HepG2 (cell line): ENCODE measurements around the gene GRIN3B. TPM values are rescaled to one million over a fixed set of nuclear protein-coding genes. Genes with fewer than 3 reads are reported as not detected.

Experiments
- BCL3 ChIP-seq: sonication (generic); formaldehyde crosslinking; IDR thresholded peaks from 2 replicates; pipeline ENCODE4 v1.5.1; 2020; ENCODE audit warnings: mild to moderate bottlenecking, missing genetic modification reagents, moderate library complexity
- CEBPG ChIP-seq: IDR thresholded peaks from 2 replicates; pipeline ENCODE4 v1.6.1; 2016
- CERS6 ChIP-seq: sonication (generic); formaldehyde crosslinking; IDR thresholded peaks from 2 replicates; pipeline ENCODE4 v1.5.0; 2020; ENCODE audit warnings: missing genetic modification reagents
- FOXP4 ChIP-seq: sonication (generic); formaldehyde crosslinking; IDR thresholded peaks from 2 replicates; pipeline ENCODE4 v1.4.0; 2020; ENCODE audit warnings: missing genetic modification reagents
- HMG20A ChIP-seq: IDR thresholded peaks from 2 replicates; pipeline ENCODE4 v1.6.1; 2016; ENCODE audit warnings: borderline replicate concordance
- KDM4B ChIP-seq: sonication (generic); formaldehyde crosslinking; IDR thresholded peaks from 2 replicates; pipeline ENCODE4 v1.4.0; 2020; ENCODE audit warnings: missing genetic modification reagents
- MAFG ChIP-seq: sonication (generic); formaldehyde crosslinking; IDR thresholded peaks from 2 replicates; pipeline ENCODE4 v1.5.1; 2020; ENCODE audit warnings: mild to moderate bottlenecking, missing genetic modification reagents
- MIER2 ChIP-seq: IDR thresholded peaks from 2 replicates; pipeline ENCODE4 v1.6.1; 2016; ENCODE audit warnings: missing biosample characterization, missing genetic modification reagents
- MTA3 ChIP-seq: sonication (generic); formaldehyde crosslinking; IDR thresholded peaks from 2 replicates; pipeline ENCODE4 v1.4.0; 2020; ENCODE audit warnings: missing genetic modification reagents
- NR2F1 ChIP-seq, 2 experiments: fragments of 450-650 bp in 1 of 2; formaldehyde crosslinking in 1 of 2; IDR thresholded peaks; 2 replicates each; pipeline versions ENCODE4 v1.5.0 to v1.6.1; 2016 to 2020; ENCODE audit warnings: mild to moderate bottlenecking in 1 of 2, missing compliant biosample characterization in 1 of 2, missing genetic modification reagents in 1 of 2, moderate library complexity in 1 of 2
- RBFOX2 ChIP-seq: fragments of 200-400 bp; formaldehyde crosslinking; IDR thresholded peaks from 2 replicates; pipeline ENCODE4 v1.6.1; 2017; ENCODE audit warnings: low read depth, mild to moderate bottlenecking, low read length
- STAT6 ChIP-seq: sonication (generic); formaldehyde crosslinking; IDR thresholded peaks from 2 replicates; pipeline ENCODE4 v1.4.0; 2020; ENCODE audit warnings: missing genetic modification reagents, mild to moderate bottlenecking, borderline replicate concordance
- TMF1 ChIP-seq: sonication (generic); formaldehyde crosslinking; IDR thresholded peaks from 2 replicates; pipeline ENCODE4 v1.8.1; 2022; ENCODE audit warnings: low read depth, missing genetic modification reagents
- ZFP36L1 ChIP-seq: sonication (generic); formaldehyde crosslinking; IDR thresholded peaks from 2 replicates; pipeline ENCODE4 v1.8.0; 2022; ENCODE audit warnings: mild to moderate bottlenecking, missing genetic modification reagents, moderate library complexity
- ZNF276 ChIP-seq: sonication (generic); formaldehyde crosslinking; IDR thresholded peaks from 2 replicates; pipeline ENCODE4 v1.4.0; 2020; ENCODE audit warnings: mild to moderate bottlenecking, low read depth, missing genetic modification reagents
- ZNF34 ChIP-seq: sonication (generic); formaldehyde crosslinking; IDR thresholded peaks from 2 replicates; pipeline ENCODE4 v1.4.0; 2020; ENCODE audit warnings: mild to moderate bottlenecking, missing genetic modification reagents, borderline replicate concordance
- ZNF451 ChIP-seq: sonication (generic); formaldehyde crosslinking; IDR thresholded peaks from 2 replicates; pipeline ENCODE4 v1.5.0; 2020; ENCODE audit warnings: mild to moderate bottlenecking, missing genetic modification reagents
- ZNF597 ChIP-seq: sonication (generic); formaldehyde crosslinking; IDR thresholded peaks from 2 replicates; pipeline ENCODE4 v1.5.0; 2020; ENCODE audit warnings: missing genetic modification reagents
- ZNF841 ChIP-seq: sonication (generic); formaldehyde crosslinking; IDR thresholded peaks from 2 replicates; pipeline ENCODE4 v1.8.1; 2023; ENCODE audit warnings: missing genetic modification reagents, borderline replicate concordance
- polyA plus RNA-seq, 8 experiments: library from polyadenylated mRNA; depleted of rRNA in 3 of 8; stranded (reverse) in 7 of 8; unstranded in 1 of 8; fragments of >200 nt; fragmentation: Illumina TruSeq in 4 of 8; extraction: Trizol in 4 of 8; gene quantifications; 2 replicates each; pipeline versions ENCODE4 v1.2.1 to v1.2.3, GENCODE V29; 2011 to 2016; ENCODE audit warnings: low read depth in 4 of 8, missing spikeins in 1 of 8, mixed read lengths in 1 of 8; ENCODE audit not compliant: insufficient read depth in 1 of 8
- total RNA-seq, 5 experiments: library from RNA; depleted of rRNA; stranded (reverse); fragments of >200 nt; fragmentation: Illumina TruSeq; extraction: Trizol; gene quantifications; 2 replicates each; pipeline ENCODE4 v1.2.3, GENCODE V29; 2016; ENCODE audit warnings: low read depth in 1 of 5

Gene GRIN3B
- total and polyA plus RNA-seq, 2 of the 13 experiments (the other 11 are each of a cell fraction or from before 2014, with no cell fraction given), result 0.07 to 0.20 TPM

GRCh38 chr19:1026783-1027649, 26.8 kb downstream of the GRIN3B start (continued):
- TF ChIP-seq CERS6 (CRISPR knock-in tag) (no peak), ZNF597 (CRISPR knock-in tag) (no peak), ZNF841 (CRISPR knock-in tag) (no peak), ZFP36L1 (no peak), MAFG (CRISPR knock-in tag) (no peak), ZNF451 (CRISPR knock-in tag) (0 out of 2 replicates have a peak, but pooled peaks have one; percentile 22), MIER2 (CRISPR knock-in tag) (no peak), ZNF34 (CRISPR knock-in tag) (no peak), KDM4B (CRISPR knock-in tag) (no peak), CEBPG (CRISPR knock-in tag) (no peak), FOXP4 (no peak), STAT6 (CRISPR knock-in tag) (no peak), HMG20A (no peak), ZNF276 (no peak), BCL3 (CRISPR knock-in tag) (no peak; the same call in 1 of the 2 replicates), NR2F1 (CRISPR knock-in tag; IDR thresholded peaks at IDR 0.05) (no peak), TMF1 (CRISPR knock-in tag) (0 out of 2 replicates have a peak, but pooled peaks have one; percentile 25), RBFOX2 (0 out of 2 replicates have a peak, but pooled peaks have one; percentile 1), MTA3 (CRISPR knock-in tag) (no peak)
